GM10266 (cell line): Measurements from ENCODE around the gene EXOSC7.
A peak's percentile ranks its signal among the peaks of the same experiment; 100 is the strongest.
"Not testable (repeated sequence)": the region's sequence is repeated elsewhere in the genome, so short reads cannot be mapped to it uniquely, and the experiment has no call there.

Source experiments
- DNase-seq: peaks from one replicate; pipeline ENCODE4 v3.0.0; 2012; ENCODE audit errors: extremely low spot score
- TF ChIP-seq, protein P1 (sequence below): IDR thresholded peaks from 2 replicates; pipeline ENCODE4 v1.5.1; 2012; ENCODE audit warnings: mild to moderate bottlenecking, low read depth; ENCODE audit not compliant: control insufficient read depth, insufficient read depth; ENCODE audit errors: missing control alignments

The EXOSC7 gene

DNA sequence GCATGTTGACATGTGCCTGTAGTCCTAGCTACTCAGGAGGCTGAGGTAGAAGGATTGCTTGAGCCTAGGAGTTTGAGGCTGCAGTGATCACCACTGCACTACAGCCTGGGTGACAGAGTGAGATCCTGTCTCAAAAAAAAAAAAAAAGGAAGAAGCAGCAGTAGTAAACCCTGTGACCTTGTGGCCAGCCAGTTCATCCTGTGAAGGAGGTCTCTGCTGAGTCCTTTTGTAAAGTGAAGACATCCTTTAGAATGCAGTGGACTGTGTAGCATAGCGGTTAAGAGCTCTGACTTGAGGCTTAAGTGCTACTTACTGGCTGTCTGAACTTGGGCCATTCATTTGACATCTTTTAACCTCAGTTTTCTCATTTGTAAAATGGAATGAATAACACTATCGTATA lies 8.3 kb downstream of the EXOSC7 start:
- TF ChIP-seq, protein P1, sequence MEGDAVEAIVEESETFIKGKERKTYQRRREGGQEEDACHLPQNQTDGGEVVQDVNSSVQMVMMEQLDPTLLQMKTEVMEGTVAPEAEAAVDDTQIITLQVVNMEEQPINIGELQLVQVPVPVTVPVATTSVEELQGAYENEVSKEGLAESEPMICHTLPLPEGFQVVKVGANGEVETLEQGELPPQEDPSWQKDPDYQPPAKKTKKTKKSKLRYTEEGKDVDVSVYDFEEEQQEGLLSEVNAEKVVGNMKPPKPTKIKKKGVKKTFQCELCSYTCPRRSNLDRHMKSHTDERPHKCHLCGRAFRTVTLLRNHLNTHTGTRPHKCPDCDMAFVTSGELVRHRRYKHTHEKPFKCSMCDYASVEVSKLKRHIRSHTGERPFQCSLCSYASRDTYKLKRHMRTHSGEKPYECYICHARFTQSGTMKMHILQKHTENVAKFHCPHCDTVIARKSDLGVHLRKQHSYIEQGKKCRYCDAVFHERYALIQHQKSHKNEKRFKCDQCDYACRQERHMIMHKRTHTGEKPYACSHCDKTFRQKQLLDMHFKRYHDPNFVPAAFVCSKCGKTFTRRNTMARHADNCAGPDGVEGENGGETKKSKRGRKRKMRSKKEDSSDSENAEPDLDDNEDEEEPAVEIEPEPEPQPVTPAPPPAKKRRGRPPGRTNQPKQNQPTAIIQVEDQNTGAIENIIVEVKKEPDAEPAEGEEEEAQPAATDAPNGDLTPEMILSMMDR: no peak
- peak; percentile 54 for DNase-seq

DNA sequence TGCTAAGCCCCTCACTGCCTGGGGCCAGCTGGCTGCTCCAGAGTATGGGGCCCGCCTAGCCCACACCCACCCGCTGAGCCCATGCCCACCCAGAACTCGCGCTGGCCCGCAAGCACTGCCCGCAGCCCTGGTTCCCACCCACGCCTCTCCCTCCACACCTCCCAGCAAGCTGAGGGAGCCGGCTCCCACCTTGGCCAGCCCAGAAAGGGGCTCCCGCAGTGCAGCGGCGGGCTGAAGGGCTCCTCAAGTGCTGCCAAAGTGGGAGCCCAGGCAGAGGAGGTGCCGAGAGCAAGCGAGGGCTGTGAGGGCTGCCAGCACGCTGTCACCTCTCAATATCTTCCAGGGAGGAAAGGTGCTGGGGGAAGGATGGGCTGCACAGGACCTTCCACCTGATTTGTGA lies 10.3 kb downstream of the EXOSC7 start:
- DNase-seq: not testable (repeated sequence)

DNA sequence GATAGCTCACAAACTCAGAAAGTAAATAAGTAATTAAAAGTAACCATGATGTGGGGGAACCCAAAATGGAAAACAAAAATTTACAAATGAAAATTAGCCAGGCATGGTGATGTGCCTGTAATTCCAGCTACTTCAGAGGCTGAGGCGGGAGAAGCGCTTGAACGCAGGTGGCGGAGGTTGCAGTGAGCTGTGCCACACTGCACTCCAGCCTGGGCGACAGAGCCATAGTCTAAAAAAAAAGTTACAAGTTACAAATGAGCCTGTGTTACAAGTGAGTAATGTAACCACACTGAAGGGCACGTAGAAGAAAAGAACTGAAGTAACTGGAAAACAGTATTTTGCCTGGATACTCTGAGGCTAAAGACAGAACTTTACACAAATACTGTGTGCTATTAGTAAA lies 11.3 kb downstream of the EXOSC7 start:
- TF ChIP-seq, protein P1: no peak
- DNase-seq: no peak

DNA sequence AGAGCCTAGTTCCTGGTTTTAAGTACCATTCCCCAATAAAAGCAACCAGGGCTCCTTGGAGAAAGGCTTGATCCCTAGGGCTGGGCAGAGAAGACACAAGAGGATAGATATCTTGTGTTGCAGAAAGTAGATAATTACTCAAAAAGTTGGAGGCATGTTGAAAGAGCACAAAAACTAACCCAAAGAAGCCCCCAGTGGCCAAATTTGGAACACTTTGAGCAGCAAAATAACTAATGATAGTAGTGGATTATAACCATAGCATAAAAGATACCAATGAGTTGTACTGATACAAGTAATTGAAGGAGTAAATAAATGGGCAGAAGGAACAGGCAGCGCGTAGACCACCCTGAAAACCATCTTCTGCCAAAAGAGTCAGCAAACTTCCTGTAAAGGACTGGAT lies 12.0 kb downstream of the EXOSC7 start:
- TF ChIP-seq, protein P1: no peak
- no peak for DNase-seq

DNA sequence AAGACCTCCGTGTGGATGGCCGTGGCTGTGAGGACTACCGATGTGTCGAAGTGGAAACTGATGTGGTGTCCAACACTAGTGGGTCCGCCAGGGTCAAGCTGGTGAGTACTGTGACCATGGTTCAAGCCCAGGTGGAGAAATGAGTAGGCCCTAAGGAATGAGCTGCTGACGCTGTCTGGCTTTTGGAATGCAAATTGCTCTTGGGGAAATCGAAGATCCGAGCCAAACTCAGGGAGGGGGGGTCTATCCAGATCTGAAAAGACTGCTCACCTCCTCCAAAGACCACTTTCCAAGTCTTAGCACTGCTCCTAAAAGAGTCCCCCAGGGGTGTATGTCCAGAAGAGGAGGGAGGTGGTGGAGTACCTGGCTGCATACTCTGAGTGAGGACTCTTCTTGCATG lies 13.1 kb downstream of the EXOSC7 start:
- TF ChIP-seq, protein P1: no peak
- DNase-seq: no peak

DNA sequence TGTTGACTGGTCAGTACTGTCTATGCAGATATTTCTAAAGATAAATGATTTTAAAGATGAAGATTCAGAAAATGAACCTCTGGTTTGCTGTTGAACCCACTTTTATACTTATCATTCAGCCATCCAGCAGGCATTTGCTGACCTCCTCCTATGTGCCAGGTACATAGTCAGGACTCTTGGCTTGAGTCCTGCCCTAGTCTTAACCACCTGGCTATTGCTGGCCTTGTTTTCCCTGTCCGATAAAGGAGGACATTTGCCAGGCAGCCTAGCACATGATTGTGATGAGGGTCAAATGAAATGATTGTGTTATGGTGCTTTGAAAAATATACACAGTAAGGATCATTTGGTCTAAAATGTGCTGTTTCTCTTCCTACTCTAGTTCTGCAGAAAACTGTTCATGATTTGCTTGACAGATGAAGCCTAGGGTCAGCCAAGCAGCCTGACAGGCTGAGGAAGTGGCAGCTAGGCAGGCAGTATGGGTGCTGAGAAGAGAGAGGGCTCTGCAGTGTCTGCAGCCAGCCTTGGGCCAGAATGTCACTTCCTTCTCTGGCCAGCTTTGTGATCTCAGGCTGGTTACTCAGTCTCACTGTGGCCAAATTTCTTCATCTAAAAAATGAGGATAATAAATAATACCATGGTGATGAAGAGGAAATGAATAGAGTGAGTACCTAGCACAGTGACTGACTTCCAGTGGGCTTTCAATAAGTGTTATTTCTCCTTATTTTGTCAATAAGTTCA lies 13.8 kb downstream of the EXOSC7 start:
- DNase-seq: no peak
- TF ChIP-seq, protein P1: no peak

DNA sequence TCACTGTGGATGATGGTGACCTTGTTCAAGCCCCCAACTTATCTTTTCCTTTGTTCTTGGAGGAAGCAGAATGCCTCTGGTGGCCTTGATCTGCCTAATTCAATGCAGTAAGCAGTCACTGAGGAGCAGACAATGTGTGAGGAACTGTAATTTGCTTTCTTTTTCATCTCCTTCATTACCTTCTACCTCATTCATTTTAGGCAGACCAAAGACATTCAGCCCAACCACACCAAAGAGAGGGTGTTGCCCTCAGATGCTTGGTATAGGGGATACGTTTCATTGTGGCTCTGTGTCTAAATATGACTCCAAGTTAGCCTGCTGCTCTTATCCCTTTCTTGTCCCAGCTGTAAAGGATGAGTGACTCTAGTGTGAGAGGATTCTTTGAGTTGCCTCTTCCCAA lies 15.3 kb downstream of the EXOSC7 start:
- TF ChIP-seq, protein P1: no peak
- no peak for DNase-seq
